ENCODE measurements around the gene MMP27. TPM values are rescaled to one million over a fixed set of nuclear protein-coding genes. Genes with fewer than 3 reads are reported as not detected.
"Not testable (repeated sequence)": the region's sequence is repeated elsewhere in the genome, so short reads cannot be mapped to it uniquely, and the experiment has no call there.

The MMP27 gene
- total RNA-seq, 2 experiments from 2014 or later = not detected

GRCh38 chr11:102749101-102749722 lies 43.6 kb upstream of the MMP27 start:
- ChIA-PET CTCF (no interaction called here), POLR2A (no interaction called here)
- Histone ChIP-seq H3K4me3 (ENCODE audit: low read length) (no peak overlapping the region), H3K9me3 (ENCODE audit: control insufficient read depth in 1 of 2, insufficient read depth in 1 of 2, low read length in 2 of 2) (no peaks in the 10 kb centered on the region), H3K27me3 (ENCODE audit: control insufficient read depth in 1 of 2, insufficient read depth in 2 of 2, low read length in 2 of 2) (peaks cover 5 to 8% of the 10 kb centered on the region in 2 experiments), H3K27ac (ENCODE audit: low read depth in 1 of 2, low read length in 2 of 2) (no peak overlapping the region), H3K4me1 (ENCODE audit: insufficient read depth, low read length) (no peaks in the 10 kb centered on the region), H3K36me3 (ENCODE audit: insufficient read depth, low read length) (no peaks in the 10 kb centered on the region)
- DNase-seq (no peak), ATAC-seq (ENCODE audit: poor library complexity) (no peak)
- intact Hi-C loops (cut with DNase I, micrococcal nuclease) = no loop called here
- Mint-ChIP-seq H3K4me3 (no peak overlapping the region), H3K9me3 (no peaks in the 10 kb centered on the region), H3K4me1 (ENCODE audit: low read depth) (no peaks in the 10 kb centered on the region), H3K27me3 (peaks cover 25% of the 10 kb centered on the region), H3K36me3 (ENCODE audit: low read depth) (no peaks in the 10 kb centered on the region), H3K27ac (no peak overlapping the region)
- TF ChIP-seq CTCF (IDR thresholded peaks at IDR 0.05) = no peak

- peaks cover 20% of the 10 kb centered on the region for H3K27me3 Mint-ChIP-seq
- ATAC-seq (ENCODE audit: poor library complexity); CTCF ChIA-PET; H3K9me3 Mint-ChIP-seq; H3K4me3 Mint-ChIP-seq; intact Hi-C loops (cut with DNase I, micrococcal nuclease); H3K27me3 ChIP-seq (ENCODE audit: control insufficient read depth in 1 of 2, insufficient read depth in 2 of 2, low read length in 2 of 2); H3K4me1 ChIP-seq (ENCODE audit: insufficient read depth, low read length); H3K27ac ChIP-seq (ENCODE audit: low read depth in 1 of 2, low read length in 2 of 2); H3K9me3 ChIP-seq (ENCODE audit: control insufficient read depth in 1 of 2, insufficient read depth in 1 of 2, low read length in 2 of 2); DNase-seq; POLR2A ChIA-PET; H3K4me3 ChIP-seq (ENCODE audit: low read length); H3K36me3 ChIP-seq (ENCODE audit: insufficient read depth, low read length); H3K36me3 Mint-ChIP-seq (ENCODE audit: low read depth); H3K4me1 Mint-ChIP-seq (ENCODE audit: low read depth); H3K27ac Mint-ChIP-seq: not testable (repeated sequence)
Observed at GRCh38 chr11:102746746-102747578, 41.4 kb upstream of the MMP27 start.

DNA sequence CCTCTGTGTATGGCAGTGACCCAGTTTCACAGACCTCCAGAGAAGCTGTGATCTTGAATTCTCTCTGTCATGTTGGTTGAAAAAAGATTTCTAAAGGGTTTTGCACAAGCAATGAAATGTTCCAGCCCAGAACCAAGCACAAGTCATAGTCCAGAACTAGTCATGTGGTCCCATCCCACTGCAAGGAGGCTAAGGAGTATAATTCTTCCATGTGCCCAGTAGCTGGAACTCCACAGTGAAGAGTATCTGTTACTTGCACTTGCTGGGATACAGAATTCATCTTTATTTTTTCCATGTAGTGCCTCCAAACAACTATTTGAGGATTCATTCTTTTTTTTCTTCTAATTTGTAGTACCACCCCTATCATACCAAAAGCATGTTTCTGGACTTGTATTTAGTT lies 29.1 kb upstream of the MMP27 start:
- no peaks in the 10 kb centered on the region for H3K4me1 ChIP-seq (ENCODE audit: insufficient read depth, low read length)
- H3K27me3 ChIP-seq (ENCODE audit: control insufficient read depth in 1 of 2, insufficient read depth in 2 of 2, low read length in 2 of 2) = peaks cover 0 to 11% of the 10 kb centered on the region in 2 experiments
- no peak overlapping the region for H3K4me3 ChIP-seq (ENCODE audit: low read length)
- Mint-ChIP-seq H3K27ac (no peak overlapping the region), H3K4me3 (no peak overlapping the region), H3K36me3 (ENCODE audit: low read depth) (no peaks in the 10 kb centered on the region), H3K9me3 (no peaks in the 10 kb centered on the region), H3K27me3 (peaks cover 19% of the 10 kb centered on the region), H3K4me1 (ENCODE audit: low read depth) (no peaks in the 10 kb centered on the region)
- DNase-seq = no peak
- intact Hi-C loops (cut with DNase I, micrococcal nuclease) = no loop called here
- H3K9me3 ChIP-seq (ENCODE audit: control insufficient read depth in 1 of 2, insufficient read depth in 1 of 2, low read length in 2 of 2) = no peaks in the 10 kb centered on the region
- TF ChIP-seq CTCF (IDR thresholded peaks at IDR 0.05) = no peak
- no peak for ATAC-seq (ENCODE audit: poor library complexity)
- POLR2A ChIA-PET = no interaction called here
- no peaks in the 10 kb centered on the region for H3K36me3 ChIP-seq (ENCODE audit: insufficient read depth, low read length)
- H3K27ac ChIP-seq (ENCODE audit: low read depth in 1 of 2, low read length in 2 of 2) = no peak overlapping the region
- CTCF ChIA-PET = no interaction called here
